GOT3 (cell line): Measurements from ENCODE around the gene PFKFB3.

Source experiments
- DNase-seq: peaks from one replicate; lab custom pipeline; 2025; ENCODE audit warnings: mixed read lengths; lab: John Stamatoyannopoulos, UW

Gene PFKFB3

GRCh38 chr10:6300784-6301460 lies 98.2 kb downstream of the PFKFB3 start:
- DNase-seq = no peak

DNA sequence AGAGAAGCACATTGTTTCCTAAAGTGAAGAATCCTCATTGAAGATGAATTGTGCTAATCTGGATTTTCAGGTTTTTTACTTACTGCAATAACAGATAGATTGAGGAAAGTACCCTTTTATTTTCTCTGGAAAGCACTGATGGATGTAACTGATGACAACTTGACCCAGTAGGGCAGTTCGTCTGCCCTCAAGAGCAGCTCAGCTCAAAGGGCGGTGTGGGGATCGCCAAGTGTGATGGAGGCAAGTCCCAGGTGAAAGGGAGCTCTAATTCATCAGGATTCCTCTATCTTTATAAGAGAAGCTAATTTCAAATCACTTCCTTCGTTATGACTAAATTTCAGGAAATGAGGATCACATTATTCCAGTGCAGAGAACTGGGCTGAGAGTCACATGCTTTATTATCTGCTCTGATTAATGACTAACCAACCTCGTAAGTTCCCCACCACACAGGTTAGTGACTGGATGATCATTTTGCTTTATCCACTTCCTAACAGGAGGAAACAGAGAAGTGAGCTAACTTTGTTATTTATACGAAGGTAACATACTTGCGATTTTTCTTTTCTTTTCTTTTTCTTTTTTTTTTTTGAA lies 98.8 kb downstream of the PFKFB3 start:
- no peak for DNase-seq
